GM18858 (cell line): Measurements from ENCODE around the gene CNTNAP5.

Experiments
- ATAC-seq: cut with Tn5 transposase; IDR thresholded peaks from one replicate; pipeline ENCODE4 v1.9.1; 2021; ENCODE audit not compliant: unreplicated experiment

The CNTNAP5 gene

GRCh38 chr2:124589971-124590370 lies 564.9 kb downstream of the CNTNAP5 start:
- ATAC-seq = no peak

GRCh38 chr2:124602759-124603158 lies 577.7 kb downstream of the CNTNAP5 start:
- ATAC-seq = no peak

- no peak for ATAC-seq
Observed at GRCh38 chr2:124604940-124605339, 579.9 kb downstream of the CNTNAP5 start.

- ATAC-seq = no peak
Observed at GRCh38 chr2:124607679-124608078, 582.6 kb downstream of the CNTNAP5 start.

GRCh38 chr2:124609667-124610066 lies 584.6 kb downstream of the CNTNAP5 start:
- no peak for ATAC-seq

GRCh38 chr2:124610141-124610540 lies 585.1 kb downstream of the CNTNAP5 start:
- no peak for ATAC-seq

- no peak for ATAC-seq
Observed at GRCh38 chr2:124610866-124611265, 585.8 kb downstream of the CNTNAP5 start.

- ATAC-seq = no peak
Observed at GRCh38 chr2:124623560-124623959, 598.5 kb downstream of the CNTNAP5 start.

GRCh38 chr2:124625561-124625960 lies 600.5 kb downstream of the CNTNAP5 start:
- no peak for ATAC-seq

GRCh38 chr2:124626993-124627392 lies 601.9 kb downstream of the CNTNAP5 start:
- no peak for ATAC-seq

GRCh38 chr2:124633812-124634211 lies 608.7 kb downstream of the CNTNAP5 start:
- no peak for ATAC-seq

- ATAC-seq = no peak
Observed at GRCh38 chr2:124639524-124639923, 614.4 kb downstream of the CNTNAP5 start.

- ATAC-seq = no peak
Observed at GRCh38 chr2:124640221-124640750, 615.2 kb downstream of the CNTNAP5 start.

GRCh38 chr2:124646166-124646815 lies 621.2 kb downstream of the CNTNAP5 start:
- no peak for ATAC-seq

GRCh38 chr2:124647245-124647644 lies 622.2 kb downstream of the CNTNAP5 start:
- no peak for ATAC-seq

- ATAC-seq = no peak
Observed at GRCh38 chr2:124647663-124648062, 622.6 kb downstream of the CNTNAP5 start.

GRCh38 chr2:124649001-124649400 lies 623.9 kb downstream of the CNTNAP5 start:
- no peak for ATAC-seq

GRCh38 chr2:124652099-124652498 lies 627.0 kb downstream of the CNTNAP5 start:
- ATAC-seq = no peak

- no peak for ATAC-seq
Observed at GRCh38 chr2:124658373-124658772, 633.3 kb downstream of the CNTNAP5 start.

- no peak for ATAC-seq
Observed at GRCh38 chr2:124661558-124661957, 636.5 kb downstream of the CNTNAP5 start.

GRCh38 chr2:124662946-124663644 lies 638.0 kb downstream of the CNTNAP5 start:
- no peak for ATAC-seq

GRCh38 chr2:124663645-124663997 lies 638.5 kb downstream of the CNTNAP5 start:
- ATAC-seq = no peak

- no peak for ATAC-seq
Observed at GRCh38 chr2:124664363-124664762, 639.3 kb downstream of the CNTNAP5 start.
